NCI-H345 treated with DMSO at 0.1 percent for 48 hours (cell line): Measurements from ENCODE around the gene PREX1.
"Not testable (repeated sequence)": the region's sequence is repeated elsewhere in the genome, so short reads cannot be mapped to it uniquely, and the experiment has no call there.

Experiments
- DNase-seq: peaks from one replicate; lab custom pipeline; 2025; ENCODE audit not compliant: unreplicated experiment; lab: John Stamatoyannopoulos, UW

The PREX1 gene

GRCh38 chr20:48613926-48614325, 213.9 kb downstream of the PREX1 start:
- DNase-seq: no peak

DNA sequence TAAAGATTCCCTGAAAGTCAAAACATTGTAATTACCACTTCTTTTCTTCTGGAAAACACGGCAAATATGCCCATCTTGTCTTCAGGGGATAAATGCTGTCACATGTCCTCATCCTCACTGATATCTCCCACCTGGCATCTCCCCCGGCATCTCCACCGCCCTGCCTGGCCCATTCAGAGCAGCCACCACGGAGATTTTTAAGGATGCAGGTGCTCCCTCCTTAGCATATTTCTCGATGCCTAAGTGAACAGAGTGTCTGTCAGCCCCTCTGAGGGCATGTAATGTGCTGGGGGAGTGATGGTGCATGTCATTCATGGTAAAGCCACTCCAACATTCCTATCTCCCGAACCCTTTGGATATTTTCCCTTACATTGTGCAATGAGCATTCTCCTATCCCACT, 215.5 kb downstream of the PREX1 start:
- DNase-seq: no peak

GRCh38 chr20:48610996-48611395, 216.8 kb downstream of the PREX1 start:
- no peak for DNase-seq

GRCh38 chr20:48609491-48609978, 218.3 kb downstream of the PREX1 start:
- no peak for DNase-seq

DNA sequence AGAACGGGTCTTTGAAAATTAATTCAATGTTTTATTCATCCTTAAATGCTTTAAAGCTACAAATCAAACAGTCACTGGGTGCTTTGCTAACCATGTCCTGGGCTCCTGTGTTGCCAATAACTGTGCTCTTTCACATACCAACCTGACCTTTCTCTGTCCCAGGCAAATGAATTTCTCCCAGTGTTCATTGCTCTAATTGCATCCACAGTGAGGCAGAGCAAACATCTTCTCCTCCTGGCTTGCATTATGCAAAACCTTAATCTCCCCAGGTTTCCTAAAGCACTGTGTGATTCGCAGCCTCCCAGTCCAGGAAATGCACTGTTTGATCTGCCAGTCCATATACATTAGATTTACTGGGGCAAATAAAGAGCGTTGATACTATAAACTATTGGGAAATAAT, 219.0 kb downstream of the PREX1 start:
- DNase-seq: no peak

DNA sequence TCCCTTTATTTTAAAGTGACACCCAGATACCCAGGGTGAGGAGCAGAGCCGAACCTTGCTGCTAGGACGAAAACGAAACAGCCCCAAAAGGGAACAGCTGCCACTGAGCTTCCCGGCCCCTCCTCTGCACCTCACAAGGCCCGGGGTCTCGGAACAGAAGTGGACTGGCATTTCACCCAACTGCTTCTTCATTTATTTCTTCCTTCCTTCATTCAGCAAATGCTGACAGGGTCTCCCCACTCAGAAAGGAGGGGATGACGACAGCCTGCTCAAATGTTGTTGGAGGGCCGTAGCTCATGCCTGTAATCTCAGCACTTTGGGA, 220.3 kb downstream of the PREX1 start:
- no peak for DNase-seq

DNA sequence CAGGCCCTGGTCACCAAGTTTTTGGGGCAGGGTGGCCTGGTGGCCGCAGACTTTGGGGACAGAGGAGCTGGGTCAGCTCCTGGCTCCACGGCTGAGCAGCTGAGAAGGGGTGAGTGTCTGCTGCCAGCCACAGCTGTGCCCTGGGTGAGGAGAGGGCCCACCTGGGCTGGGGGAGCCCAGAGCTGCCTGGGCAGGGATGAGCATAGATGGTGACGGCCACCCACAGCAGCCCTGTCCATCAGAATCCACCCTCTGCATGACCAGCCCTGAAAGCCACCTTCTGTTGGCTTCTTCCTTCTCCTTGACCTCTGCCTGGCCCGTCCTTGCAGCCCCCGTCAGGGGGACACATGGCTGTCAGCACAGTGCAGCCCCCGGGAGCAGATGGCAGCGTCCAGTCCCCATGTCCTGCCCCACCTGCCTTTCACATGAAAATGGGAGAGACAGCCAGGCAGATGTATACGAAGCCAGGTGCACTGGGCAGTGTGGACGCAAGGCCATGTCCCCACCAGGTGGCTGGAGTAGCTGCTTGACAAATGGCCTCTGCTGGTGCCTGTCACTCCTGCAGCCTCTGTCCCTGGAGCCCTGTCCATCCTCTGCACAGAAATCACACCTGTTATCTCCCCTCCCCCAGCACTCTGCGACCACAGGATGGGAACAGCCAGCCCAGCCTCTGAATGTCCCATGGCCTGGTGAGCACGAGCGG, 220.8 kb downstream of the PREX1 start:
- DNase-seq: no peak

- no peak for DNase-seq
These were observed 221.5 kb downstream of the PREX1 start for GRCh38 chr20:48606172-48606840.

DNA sequence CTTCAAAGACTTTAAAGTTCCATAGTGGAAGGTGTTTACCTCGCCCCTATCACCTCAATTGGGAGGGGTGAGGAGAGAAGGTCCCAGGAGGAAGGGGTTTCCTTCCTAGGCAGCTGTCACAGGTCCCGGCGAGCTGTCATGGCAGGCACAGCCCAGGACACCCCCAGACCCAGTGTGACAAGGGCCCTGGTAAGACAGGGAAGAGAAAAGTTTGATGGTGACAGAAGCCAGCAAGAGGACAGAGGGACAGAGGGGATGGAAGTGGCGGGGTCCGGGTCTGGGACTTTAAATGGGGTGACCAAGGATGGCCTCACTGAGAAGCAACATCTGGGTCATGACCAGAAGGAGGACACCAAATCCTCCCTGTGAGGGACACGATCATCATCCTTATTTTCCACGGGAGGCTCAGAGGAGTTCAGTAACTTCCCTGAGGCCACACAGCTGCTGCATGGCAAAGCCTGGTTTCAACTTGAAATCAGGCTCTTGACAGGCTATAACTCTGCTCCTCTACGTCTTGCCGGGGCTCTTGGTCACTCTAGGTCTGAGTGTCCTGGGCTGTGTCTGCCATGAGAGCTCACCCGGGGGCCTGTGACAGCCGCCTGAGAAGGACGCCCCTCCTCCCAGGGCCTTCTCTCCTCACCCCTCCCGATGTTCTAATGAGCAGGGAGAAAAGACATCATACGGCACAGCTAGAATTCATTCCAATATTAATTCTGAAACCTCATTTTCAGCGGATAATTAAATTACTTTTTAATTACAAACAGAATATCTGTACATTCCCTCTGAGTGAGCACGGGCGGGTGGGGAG, 222.2 kb downstream of the PREX1 start:
- DNase-seq: no peak

GRCh38 chr20:48604936-48605335, 222.9 kb downstream of the PREX1 start:
- DNase-seq: no peak

- DNase-seq: no peak
These were observed 223.4 kb downstream of the PREX1 start for GRCh38 chr20:48604426-48604825.

DNA sequence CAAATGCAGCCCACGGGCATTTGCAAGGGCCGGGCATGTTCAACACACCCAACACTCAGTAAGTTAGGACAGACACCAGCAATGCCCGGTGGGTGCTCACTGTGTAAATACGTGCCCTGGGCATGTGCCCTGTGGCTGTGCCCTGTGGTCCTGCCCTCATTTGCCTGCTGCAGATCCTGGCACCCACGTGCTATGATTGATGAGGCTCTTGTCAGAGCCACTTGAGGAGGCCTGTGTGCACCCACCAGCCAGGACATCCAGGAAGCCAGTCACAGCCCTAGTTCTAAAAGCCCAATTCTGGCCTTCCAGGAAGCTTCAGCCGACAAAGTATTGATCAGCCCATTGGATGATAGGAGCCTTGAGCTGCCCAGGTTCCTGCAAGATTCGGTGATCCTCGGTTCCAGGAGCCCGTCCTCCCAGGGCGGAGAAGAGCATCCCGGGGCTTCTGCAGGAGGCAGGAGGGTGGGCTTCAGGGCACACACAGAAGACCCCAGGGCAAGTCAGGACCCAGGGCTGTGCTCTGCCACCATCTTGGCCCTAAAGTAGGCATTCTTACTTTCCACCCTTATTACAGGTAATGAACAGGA, 223.9 kb downstream of the PREX1 start:
- DNase-seq: no peak

GRCh38 chr20:48603116-48603818, 224.5 kb downstream of the PREX1 start:
- DNase-seq: no peak

DNA sequence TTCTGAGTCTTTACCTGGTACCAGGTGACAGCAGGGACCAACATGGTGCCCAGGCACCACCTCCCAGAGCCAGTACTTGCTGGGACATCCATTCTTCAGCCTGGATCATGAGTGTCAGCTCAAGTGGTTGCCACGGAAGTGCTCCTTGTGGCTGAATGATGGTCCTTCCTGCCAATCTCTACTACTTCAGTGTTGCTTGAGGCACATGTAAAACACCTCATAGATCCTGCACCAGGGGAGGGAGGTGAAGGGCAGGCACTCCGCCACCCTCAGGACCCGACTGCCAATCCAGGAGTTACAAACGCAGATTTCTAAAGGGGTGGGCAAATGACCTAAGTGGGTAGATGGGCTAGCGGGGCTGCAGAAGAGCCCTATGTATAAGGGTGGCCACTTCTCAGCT, 226.0 kb downstream of the PREX1 start:
- no peak for DNase-seq

GRCh38 chr20:48600470-48600945, 227.3 kb downstream of the PREX1 start:
- peak; percentile 14 for DNase-seq

DNA sequence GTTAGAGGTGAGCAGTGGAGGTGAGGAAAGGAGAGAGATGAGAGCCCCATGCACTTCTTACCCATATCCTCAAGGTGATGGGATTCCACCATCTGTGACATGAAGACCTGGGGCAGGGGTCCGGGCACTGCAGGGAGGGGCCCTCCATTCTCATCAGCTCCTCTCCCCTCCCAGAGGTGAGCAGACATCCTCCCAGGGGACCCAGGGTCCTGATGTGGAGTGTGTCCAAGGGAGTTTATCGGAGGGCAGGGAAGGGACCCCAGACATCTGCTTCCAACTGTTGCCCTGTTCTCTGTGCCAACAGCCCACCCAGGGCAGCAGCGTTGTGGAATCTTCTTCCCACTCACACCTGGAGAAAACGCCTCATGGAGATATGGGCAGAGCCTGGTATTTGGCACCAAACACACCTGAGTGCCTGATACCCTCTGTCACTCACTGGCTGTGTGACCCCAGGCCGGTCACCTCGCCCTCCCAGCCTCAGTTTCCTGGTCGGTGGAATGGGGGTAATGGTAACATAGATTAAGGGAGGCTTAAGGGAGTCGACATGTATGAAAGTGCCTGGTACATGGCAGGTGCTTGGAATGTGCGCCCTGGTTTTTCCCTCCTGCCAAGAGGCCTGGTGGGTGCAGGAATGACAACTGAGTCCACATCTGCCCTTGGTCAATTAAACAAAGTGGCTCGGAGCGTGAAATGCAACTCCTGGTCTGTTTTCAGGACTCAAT, 227.9 kb downstream of the PREX1 start:
- no peak for DNase-seq

DNA sequence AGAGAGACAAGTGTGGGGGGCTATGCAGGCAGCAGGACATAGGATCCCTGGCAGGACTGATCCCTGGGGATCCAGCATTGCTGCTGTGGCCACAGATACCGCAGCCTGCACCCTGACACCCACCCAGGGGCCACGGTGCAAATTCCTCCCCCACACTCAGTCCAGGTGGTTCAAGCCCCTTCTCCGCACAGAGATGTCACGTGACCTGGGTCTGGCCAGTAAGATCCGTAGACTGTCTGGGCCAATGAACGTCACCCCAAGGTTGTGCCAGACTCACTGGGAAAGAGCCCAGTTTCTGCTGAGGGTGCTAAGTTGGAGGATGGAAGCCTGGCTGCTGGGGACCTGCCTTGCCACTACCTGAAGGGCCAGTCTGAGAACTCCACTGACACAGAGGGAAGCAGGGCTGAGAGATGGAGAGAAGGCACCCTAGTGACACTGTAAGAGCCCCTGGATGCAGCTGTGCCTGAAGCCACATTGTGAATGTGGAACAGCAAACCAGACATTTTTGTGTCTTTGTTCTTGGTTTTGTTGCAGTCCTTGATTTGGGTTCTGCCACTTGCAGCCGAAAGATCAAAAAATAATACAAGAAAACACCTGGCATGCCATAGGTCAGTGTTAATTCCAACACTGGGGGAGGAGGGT, 228.6 kb downstream of the PREX1 start:
- no peak for DNase-seq

GRCh38 chr20:48598303-48598941, 229.4 kb downstream of the PREX1 start:
- not testable (repeated sequence) for DNase-seq
